Measurements from ENCODE around the gene HDAC4.
"Not testable (repeated sequence)": the region's sequence is repeated elsewhere in the genome, so short reads cannot be mapped to it uniquely, and the experiment has no call there.

Gene HDAC4

DNA sequence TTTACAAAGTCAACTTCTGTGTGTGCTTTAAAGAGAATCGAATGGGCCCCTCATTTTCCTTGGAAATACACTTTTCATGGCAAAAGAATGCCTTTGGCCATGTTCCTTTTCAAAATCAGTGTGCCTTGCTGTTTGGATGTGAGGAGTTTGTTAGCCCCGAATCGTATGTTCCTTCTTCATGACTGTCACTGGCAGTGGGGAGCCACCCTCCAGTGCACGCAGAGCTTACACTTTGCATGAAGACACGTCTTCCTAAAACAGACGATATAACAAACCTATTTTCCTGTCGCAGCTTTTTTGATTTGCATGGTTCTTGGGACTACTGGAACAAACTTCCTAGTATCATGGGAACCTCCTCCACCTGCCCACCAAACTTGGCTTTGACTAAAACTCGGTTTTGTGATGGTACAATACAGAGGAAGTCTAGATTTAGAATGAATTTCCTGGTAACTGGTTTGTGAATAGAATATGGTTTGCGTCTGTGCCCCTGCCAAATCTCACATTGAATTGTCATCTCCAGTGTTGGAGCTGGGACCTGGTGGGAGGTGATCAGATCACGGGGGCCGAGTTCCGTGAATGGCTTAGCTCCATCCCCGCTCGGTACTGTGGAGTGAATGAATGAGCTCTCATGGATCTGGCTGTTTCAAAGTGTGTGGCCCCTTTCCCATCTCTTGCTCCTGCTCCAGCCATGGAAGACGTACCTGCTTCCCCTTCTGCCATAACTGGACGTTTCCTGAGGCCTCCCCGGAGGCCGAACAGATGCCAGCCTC is 358.1 kb downstream of the HDAC4 start:
- no peak overlapping the region for H3K4me3 ChIP-seq (ENCODE audit: control insufficient read depth, low read depth, low read length)
- TF ChIP-seq, protein P1, sequence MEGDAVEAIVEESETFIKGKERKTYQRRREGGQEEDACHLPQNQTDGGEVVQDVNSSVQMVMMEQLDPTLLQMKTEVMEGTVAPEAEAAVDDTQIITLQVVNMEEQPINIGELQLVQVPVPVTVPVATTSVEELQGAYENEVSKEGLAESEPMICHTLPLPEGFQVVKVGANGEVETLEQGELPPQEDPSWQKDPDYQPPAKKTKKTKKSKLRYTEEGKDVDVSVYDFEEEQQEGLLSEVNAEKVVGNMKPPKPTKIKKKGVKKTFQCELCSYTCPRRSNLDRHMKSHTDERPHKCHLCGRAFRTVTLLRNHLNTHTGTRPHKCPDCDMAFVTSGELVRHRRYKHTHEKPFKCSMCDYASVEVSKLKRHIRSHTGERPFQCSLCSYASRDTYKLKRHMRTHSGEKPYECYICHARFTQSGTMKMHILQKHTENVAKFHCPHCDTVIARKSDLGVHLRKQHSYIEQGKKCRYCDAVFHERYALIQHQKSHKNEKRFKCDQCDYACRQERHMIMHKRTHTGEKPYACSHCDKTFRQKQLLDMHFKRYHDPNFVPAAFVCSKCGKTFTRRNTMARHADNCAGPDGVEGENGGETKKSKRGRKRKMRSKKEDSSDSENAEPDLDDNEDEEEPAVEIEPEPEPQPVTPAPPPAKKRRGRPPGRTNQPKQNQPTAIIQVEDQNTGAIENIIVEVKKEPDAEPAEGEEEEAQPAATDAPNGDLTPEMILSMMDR (IDR thresholded peaks at IDR 0.05; ENCODE audit: control insufficient read depth, insufficient read depth, low read depth, low read length, missing control alignments) = no peak
- DNase-seq (ENCODE audit: low read depth) = no peak

DNA sequence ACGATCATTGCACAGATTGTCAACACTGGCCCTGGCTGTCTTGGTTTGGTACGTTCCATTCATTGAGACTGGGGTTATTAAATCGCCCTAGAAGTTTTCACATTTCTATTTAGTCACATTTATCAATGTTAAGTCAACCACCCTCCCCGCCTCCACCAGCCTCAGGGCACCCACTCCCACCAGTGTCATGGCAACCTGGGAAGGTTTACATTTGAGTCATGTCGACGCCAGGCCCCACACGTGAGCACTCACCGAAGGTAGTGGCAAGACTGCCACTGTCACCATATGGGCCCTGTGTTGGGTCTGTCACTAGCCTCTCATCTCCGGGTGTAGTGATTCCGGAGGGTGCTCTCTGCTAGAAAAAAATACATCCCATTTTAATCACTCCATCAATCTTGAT is 358.8 kb downstream of the HDAC4 start:
- DNase-seq (ENCODE audit: low read depth) = no peak
- TF ChIP-seq, protein P1 (IDR thresholded peaks at IDR 0.05; ENCODE audit: control insufficient read depth, insufficient read depth, low read depth, low read length, missing control alignments) = no peak
- H3K4me3 ChIP-seq (ENCODE audit: control insufficient read depth, low read depth, low read length) = no peak overlapping the region

DNA sequence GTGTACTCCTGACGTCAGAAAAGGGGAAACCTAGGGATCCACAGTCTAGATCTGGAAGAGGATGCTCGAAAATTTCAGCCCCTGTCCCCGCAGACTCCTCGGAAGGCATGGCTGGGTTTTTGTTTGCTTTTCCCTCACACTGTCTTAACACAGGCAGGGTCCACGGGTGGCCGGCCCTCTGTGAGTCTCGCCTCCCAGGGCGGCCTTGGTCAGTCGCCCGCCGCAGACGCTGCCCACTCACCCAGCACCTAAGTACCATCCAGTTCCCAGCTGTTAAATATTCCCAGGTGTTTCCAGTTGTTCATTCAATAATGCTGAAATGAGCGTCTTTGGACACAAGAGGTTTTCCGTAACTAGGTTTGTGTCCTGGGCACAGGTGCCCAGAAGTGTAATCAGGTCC is 359.8 kb downstream of the HDAC4 start:
- no peak overlapping the region for H3K4me3 ChIP-seq (ENCODE audit: control insufficient read depth, low read depth, low read length)
- no peak for DNase-seq (ENCODE audit: low read depth)
- TF ChIP-seq, protein P1 (IDR thresholded peaks at IDR 0.05; ENCODE audit: control insufficient read depth, insufficient read depth, low read depth, low read length, missing control alignments) = no peak

DNA sequence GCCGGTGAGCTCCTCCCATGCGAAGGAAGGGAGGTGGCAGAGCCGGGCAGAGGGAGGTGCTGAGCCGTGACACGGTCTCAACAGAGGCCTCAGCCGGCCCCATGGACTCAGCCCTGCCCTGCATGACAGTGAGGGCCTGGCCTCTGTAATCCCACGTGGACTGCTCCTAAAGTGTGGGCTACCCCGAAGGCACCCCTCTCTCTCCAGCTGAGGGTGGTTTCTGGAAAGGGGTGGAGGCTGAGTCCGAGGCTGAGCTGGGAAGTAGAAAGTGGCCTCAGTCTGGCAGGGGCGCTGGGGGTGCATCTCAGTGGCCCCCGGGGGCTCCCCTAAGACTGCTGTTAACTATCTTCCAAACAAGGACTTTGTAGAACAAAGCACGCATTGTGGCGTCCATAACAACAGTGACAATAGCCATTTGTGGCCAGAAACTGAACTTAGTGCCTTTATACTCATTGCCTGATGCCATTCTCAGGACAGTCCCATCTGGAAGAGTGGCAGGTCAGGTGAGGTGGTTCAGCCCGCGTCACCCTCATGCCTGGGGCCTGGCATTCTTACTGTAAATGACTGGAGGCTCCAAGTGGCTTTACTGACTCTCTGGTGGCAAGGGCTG is 360.6 kb downstream of the HDAC4 start:
- no peak overlapping the region for H3K4me3 ChIP-seq (ENCODE audit: control insufficient read depth, low read depth, low read length)
- TF ChIP-seq, protein P1 (IDR thresholded peaks at IDR 0.05; ENCODE audit: control insufficient read depth, insufficient read depth, low read depth, low read length, missing control alignments) = no peak
- DNase-seq (ENCODE audit: low read depth) = no peak

DNA sequence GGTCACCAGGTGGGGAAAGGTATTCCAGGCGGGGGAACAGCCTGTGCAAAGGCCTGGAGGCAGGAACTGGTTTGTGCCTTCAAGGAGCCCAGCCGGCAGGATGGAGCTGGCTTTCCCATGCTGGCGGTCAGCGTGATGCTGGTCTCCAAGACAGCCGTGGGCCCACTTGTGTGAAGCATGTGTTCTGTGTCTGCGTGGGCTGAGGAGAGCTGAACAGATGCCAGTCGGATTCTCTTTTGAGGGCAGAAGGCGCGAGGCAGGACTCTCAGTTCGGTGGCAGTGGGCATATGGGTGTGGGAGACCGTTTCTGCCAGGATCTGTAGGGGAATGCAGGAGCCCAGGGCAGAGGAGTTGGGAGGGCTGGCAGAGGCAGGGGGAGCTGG is 361.4 kb downstream of the HDAC4 start:
- no peak for DNase-seq (ENCODE audit: low read depth)

DNA sequence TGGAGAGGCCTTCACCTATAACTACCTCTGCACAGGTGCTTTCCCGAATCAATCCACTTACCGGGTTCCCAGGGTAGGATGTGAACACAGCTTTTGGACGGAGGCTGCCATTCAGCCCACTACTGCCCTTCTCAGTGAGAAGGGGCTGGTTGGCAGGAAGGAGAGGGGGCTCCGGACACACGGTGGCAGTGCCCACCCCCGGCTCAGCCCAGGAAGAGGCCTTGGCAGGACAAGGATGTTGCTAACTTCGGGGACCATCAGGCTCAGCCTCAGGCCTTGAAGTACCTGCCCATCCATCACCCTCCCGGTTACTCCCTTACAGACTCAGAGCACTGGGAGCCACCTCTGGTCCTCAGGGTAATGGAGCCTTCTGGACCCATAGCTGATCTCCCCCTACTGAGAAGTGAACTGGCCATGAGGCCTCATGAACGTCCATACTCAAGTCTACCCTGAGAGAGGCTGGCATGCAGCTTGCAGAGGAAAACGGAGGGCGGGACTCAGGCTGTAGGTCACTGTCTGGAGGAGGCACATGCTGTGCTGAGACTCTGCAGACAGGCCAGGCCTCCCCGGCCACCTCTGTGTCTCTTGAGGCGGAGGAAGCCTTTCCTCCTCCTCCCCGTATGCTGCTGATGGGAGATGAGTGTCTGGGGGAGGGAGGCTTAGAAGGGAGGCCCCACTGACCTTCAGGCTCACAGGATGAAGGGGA is 361.9 kb downstream of the HDAC4 start:
- TF ChIP-seq, protein P1 (IDR thresholded peaks at IDR 0.05; ENCODE audit: control insufficient read depth, insufficient read depth, low read depth, low read length, missing control alignments) = no peak
- no peak overlapping the region for H3K4me3 ChIP-seq (ENCODE audit: control insufficient read depth, low read depth, low read length)
- no peak for DNase-seq (ENCODE audit: low read depth)

More for the DNA sequence above, 361.4 kb downstream of the HDAC4 start:
- TF ChIP-seq, protein P1 (IDR thresholded peaks at IDR 0.05; ENCODE audit: control insufficient read depth, insufficient read depth, low read depth, low read length, missing control alignments) = no peak
- no peak overlapping the region for H3K4me3 ChIP-seq (ENCODE audit: control insufficient read depth, low read depth, low read length)

DNA sequence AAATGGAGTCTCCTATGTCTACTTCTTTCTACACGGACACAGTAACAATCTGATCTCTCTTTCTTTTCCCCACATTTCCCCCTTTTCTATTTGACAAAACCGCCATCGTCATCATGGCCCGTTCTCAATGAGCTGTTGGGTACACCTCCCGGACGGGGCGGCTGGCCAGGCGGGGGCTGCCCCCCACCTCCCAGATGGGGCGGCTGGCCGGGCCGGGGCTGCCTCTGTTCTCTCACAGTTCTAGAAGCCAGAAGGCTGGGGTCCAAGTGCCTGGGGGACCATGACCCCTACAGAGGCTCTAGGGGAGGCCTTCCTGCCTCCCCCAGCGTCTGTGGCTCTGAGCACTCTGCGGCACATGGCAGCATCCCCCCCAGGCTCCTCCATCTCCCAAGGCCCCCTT is 362.5 kb downstream of the HDAC4 start:
- DNase-seq (ENCODE audit: low read depth); H3K4me3 ChIP-seq (ENCODE audit: control insufficient read depth, low read depth, low read length): not testable (repeated sequence)

All from AG09309 (cell line).